Peyer's patch (tissue), 4 donors: ENCODE data around the gene TMEM121.

Source experiments
- CTCF ChIP-seq, 6 experiments: fragments of 450-650 bp in 4 of 6; fragments of 200-600 bp in 2 of 6; sonication (generic) in 1 of 6; IDR thresholded peaks; one replicate each; pipeline ENCODE4 v1.5.1; 2017 to 2019; ENCODE audit warnings: antibody characterized with exemption in 6 of 6, mild to moderate bottlenecking in 3 of 6, moderate library complexity in 1 of 6
- POLR2A ChIP-seq, 2 donors: fragments of 450-650 bp; IDR thresholded peaks; one replicate each; pipeline ENCODE4 v1.5.1; 2017; ENCODE audit warnings: antibody characterized with exemption in 2 of 2, mild to moderate bottlenecking in 2 of 2, moderate library complexity in 2 of 2

GRCh38 chr14:105499256-105500035, 26.9 kb upstream of the TMEM121 start:
- no peak for TF ChIP-seq POLR2A (IDR thresholded peaks at IDR 0.05)
- no peak for TF ChIP-seq CTCF (IDR thresholded peaks at IDR 0.05)
